GM18498 (cell line): Measurements from ENCODE around the gene STAT3.
A peak's percentile ranks its signal among the peaks of the same experiment; 100 is the strongest.
"Not testable (repeated sequence)": the region's sequence is repeated elsewhere in the genome, so short reads cannot be mapped to it uniquely, and the experiment has no call there.

Experiments used
- ATAC-seq: cut with Tn5 transposase; IDR thresholded peaks from one replicate; pipeline ENCODE4 v1.9.1; 2021; ENCODE audit warnings: mild to moderate bottlenecking, moderate library complexity; ENCODE audit not compliant: unreplicated experiment

STAT3 gene

DNA sequence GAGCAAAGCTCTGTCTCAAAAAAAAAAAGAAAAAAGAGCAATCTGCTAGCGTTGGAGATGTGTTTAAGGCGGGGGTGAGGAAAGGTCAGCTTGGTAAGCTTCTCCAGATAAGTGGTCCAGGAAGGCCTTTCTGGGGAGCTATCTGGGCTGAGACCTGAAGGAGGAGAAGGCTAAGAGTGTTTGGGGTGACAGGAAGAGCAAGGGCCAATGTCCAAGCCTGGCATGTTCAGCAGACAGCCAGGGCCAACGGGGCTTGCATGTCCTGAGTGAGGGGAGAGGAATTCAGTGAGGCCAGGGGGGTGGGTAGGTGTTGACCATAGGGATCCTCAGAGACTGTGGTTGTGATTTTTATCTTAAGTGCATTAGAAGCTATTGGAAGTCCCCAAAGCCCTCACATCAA is 84.5 kb downstream of the STAT3 start:
- ATAC-seq = no peak

DNA sequence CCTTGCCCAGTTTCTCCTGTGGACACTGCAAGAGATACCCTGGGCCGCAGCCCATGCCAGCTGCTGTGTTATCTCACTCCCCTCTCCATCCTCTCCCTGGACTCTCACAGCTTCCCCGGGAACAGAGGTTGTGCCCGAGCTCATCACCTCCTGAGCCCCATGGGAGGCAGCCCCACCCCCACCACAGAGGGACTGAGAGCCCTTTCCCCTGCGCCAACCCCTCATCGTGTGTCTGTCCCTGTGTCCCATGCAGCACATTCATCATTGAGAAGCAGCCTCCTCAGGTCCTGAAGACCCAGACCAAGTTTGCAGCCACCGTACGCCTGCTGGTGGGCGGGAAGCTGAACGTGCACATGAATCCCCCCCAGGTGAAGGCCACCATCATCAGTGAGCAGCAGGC is 87.2 kb downstream of the STAT3 start:
- no peak for ATAC-seq

DNA sequence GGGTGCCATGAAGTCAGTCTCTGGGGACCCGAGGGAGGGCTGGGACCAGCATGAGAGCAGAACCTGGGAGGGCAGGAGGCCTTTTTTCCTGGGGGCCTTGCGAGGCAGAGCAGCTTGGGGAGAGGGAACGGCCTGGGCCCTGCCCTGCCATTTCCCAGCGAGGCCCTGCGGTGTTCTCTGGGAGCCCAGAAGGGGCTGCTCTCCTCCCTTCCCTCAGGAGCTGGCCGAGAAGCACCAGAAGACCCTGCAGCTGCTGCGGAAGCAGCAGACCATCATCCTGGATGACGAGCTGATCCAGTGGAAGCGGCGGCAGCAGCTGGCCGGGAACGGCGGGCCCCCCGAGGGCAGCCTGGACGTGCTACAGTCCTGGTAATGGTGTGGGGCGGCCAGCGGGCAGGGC is 88.3 kb downstream of the STAT3 start:
- ATAC-seq = not testable (repeated sequence)

DNA sequence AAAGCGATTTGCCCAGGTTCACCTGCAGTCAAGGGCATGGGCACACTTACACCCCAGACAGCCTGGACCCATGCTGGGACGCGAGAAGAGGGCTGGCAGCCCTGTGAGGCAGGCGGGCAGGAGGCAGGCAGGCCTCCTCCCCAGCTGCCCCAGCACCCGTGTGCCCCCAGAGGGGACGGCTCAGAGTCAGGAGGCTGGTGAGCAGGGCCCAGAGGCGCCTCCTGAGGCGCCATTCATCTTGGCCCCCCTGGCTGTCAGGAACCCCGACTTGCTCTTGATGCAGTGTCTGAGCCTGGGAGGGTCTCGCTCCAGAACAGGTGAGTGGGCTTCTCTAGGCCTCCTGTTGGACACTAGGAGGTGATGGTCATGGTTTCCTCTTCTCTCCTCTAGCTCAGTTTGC is 88.9 kb downstream of the STAT3 start:
- not testable (repeated sequence) for ATAC-seq

GRCh38 chr17:42297775-42298174 is 90.5 kb downstream of the STAT3 start:
- not testable (repeated sequence) for ATAC-seq

DNA sequence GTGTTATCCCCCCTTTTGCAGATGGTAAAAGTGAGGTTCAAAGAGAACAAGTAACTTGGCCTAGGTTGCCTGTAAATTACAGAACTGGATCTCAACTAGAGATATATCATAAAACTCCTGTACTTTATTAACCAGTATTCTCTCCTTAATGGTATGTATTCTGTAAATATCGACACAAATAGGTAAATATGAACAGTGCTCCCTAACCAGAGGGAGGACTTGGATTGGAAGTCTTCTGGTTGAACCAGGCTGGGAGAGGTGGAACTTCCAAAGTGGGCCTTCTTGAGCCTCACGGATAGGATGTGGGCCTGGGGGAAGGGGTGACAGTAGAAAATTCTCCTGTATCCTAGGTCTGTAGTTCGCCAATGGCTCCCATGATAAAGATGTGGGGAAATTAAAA is 92.2 kb downstream of the STAT3 start:
- ATAC-seq = no peak

DNA sequence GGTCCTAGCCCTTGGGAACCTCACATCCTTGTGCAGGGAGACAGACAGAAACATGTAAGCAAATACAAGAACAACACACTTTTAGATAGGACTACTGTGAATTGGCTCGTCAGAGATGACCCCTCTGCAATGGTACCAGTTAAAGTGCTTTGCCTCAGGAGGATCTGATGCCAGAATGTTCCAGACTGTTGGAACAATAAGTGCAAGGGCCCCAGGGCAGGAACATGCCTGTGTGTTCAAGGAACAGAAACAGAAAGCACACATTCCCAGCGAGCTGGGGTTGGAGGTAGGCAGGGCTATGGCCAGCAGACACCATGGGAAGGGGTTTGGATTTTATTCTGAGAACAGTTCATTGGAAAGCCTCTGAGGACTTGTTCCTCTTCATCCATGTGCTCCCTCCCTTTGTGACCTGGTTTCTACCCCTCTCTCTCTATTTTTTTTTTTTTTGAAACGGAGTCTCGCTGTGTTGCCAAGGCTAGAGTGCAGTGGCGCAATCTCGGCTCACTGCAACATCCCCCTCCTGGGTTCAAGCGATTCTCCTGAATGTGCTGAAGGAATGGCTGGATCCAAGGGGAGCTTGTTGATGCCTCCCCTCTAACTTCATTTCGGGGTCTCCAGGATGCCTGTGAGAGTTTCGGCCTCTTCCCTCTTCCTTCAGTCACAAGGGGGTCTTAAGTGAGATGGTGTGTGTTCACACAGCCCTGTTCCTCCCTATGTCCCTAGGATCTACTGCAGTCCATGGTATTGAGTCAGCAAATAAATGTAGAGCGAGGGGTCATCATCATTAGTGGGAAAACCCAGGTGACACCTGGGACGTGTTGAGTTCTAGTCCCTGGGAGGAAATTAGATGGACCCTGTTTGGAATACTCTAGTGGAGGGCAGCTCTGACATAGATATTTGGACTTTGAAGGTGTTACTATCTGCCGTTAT is 93.5 kb downstream of the STAT3 start:
- no peak for ATAC-seq

DNA sequence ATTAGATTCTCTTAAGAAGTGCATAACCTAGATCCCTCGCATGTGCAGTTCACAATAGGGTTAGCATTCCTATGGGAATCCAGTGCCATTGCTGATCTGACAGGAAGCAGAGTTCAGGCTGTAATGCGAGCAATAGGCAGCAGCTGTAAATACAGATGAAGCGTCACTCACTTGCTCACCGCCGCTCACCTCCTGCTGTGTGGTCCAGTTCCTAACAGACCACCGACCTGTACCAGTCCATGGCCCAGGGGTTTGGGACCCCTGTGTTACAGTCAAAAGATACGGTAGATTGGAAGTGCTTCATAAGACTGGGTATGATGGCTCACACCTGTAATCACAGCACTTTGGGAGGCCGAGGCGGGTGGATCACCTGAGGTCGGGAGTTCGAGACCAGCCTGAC is 97.1 kb downstream of the STAT3 start:
- ATAC-seq = no peak

- ATAC-seq = no peak
Observed at GRCh38 chr17:42290577-42290976, 97.7 kb downstream of the STAT3 start.

GRCh38 chr17:42289611-42290181 is 98.5 kb downstream of the STAT3 start:
- no peak for ATAC-seq

DNA sequence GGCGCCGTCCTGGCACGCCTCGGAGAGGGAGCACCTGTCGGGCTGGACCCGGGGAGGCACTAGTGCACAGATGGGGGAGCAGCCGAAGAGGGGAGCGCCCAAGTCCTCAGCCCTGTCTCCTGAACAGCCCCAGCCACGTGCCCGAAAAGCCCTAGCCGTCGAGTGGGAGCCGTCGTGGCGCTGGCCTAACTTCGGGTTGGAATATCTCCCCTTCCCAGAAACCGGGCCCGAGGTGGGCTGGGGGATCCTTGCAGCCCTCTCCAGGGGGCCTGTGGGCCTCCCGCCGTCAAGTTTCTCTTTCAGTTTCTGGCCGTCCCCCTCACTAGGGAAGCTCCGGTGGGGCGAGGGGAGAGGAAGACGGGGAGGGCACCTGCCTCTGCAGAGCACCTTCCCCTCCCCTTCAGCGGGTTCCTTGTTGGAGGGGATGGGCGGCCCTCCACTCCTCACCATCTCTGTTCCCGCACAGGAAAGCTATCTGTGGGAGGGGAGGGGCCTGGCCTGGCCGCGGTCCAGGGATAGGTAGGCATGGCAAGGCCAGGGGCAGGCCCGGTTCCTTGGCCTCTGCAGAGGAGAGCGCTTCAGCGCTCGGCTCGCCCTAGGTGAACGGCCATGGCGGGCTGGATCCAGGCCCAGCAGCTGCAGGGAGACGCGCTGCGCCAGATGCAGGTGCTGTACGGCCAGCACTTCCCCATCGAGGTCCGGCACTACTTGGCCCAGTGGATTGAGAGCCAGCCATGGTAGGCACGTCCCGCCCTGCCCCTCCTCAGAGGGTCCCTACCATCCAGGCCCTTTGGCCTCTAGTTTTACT is 99.2 kb downstream of the STAT3 start:
- peak; percentile 23 for ATAC-seq

DNA sequence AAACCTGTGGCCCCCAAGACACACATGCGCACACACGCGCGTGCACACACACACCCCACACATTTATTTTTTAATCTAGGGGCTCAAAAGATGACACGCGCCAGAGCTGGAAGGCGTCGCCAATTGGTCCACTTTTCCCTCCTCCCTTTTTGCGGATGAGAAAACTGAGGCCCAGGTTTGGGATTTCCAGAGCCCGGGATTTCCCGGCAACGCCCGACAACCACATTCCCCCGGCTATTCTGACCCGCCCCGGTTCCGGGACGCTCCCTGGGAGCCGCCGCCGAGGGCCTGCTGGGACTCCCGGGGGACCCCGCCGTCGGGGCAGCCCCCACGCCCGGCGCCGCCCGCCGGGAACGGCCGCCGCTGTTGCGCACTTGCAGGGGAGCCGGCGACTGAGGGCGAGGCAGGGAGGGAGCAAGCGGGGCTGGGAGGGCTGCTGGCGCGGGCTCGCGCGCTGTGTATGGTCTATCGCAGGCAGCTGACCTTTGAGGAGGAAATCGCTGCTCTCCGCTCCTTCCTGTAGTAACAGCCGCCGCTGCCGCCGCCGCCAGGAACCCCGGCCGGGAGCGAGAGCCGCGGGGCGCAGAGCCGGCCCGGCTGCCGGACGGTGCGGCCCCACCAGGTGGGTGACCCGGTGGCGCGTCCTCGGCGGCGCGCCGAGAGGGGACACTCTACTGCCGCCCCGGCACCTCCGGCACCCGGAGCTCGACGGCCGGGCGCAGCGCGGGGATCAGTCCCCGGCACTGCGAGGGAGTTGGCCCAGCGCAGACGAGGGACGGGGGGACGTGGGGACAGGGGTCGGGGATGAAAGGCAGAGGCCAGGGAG is 100.1 kb downstream of the STAT3 start, which contains the start of gene STAT5A:
Gene STAT5A, plus strand, starts transcription at position 522 of the 826 bp plus-strand sequence. CDS start 914 bp downstream, outside the sequence.
- ATAC-seq = peak; percentile 61

DNA sequence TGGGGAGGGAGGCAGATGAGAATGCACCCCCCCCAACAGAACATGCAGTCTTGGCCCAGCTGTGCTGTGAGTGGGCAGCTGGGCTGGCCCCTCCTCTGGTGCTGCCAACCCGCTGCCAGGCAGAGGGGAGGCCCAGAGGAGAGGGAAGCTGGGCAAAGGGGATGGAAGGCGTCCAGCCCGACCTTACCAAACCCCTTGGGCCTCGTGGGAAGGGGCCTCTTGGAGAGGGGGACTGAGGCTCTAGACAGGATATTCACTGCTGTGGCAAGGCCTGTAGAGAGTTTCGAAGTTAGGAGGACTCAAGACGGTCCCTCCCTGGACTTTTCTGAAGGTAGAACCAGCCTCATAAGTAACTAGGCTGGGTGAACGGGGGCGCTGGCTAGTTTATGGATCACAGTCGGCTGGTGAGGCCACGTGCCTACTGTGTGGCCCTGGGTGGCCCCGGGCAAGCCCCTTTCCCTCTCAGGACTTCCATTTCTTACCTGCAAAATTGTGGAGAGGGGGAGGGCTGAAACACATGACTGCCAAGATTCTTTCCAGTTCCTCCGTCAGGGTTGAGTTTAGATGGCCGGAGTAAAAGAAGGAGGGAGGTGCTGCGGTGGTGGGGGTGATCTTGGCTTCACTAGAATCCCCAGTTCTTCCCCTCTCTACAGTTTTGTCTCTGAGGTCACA is 100.8 kb downstream of the STAT3 start:
- ATAC-seq = peak; percentile 34

GRCh38 chr17:42286411-42287221 is 101.6 kb downstream of the STAT3 start:
- ATAC-seq = no peak

GRCh38 chr17:42285346-42286050 is 102.7 kb downstream of the STAT3 start:
- no peak for ATAC-seq

DNA sequence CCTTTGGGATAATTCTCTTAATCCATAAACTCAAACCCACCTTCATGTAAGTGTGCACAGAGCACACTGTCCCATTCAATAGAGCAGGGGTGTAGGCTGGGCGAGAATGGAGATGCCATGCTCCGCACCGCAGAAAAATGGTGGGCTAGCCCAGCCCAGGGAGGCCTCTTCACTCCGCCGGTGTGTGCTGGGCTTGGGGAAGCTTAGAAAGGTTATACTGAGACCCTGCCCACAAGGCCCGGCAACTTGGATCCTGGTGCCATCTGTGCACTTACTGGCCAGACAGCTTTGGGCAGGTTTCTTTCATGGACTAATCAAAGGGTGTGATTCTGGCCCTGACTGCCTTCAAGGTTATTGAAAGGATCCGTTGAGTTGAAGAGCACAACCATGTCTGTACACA is 103.7 kb downstream of the STAT3 start:
- no peak for ATAC-seq

DNA sequence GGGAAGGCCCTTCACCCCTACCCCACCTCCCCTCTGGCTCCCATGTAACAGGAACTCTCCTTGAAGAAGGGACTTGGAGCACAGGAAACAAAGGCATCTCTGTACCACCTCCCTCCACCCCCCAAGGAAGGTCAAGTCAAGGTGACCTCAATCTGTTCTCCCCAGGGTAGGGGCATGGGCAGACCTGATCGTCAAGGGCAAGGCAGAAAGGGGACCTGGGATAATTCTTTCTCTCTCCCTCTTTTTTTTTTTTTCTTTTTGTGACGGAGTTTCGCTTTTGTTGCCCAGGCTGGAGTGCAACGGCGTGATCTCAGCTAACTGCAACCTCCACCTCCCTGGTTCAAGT is 104.2 kb downstream of the STAT3 start:
- ATAC-seq = no peak

DNA sequence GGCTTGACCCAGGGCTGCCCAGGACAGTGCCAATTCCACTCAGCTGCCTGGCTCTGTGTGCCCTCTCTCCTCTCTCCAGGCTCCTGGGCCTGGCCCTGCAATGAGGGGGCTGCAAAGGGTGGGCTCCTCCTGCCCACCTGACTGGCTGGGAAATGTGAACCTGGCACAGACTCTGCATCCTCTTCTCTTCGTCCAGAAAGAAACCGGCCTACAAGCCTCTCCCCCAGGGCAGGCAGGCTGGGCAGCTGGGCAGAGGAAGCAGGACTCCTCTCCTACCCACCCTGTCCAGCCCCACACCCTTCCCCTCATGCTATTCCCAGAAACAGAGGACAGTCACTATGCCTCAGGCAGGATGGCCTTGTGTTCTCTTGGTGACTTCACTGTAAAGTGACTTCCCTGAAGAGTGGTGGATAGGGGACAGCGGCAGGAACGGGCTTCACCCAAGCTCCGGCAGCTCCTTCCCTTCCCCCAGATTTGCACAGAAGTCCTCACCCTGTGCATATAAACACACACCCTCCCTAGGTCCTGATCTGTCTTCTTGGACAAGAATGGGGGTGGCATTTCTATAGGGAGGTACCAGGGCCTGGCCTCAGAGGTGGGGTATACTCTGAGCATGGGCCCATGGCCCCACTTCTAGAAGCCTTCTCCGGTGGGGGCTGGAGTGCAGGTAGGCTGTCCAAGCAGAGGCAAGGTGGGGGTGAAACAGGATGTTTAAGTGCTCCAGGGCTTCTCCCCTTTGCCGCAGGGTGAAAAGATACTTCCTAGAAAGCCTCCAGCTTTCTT is 104.8 kb downstream of the STAT3 start:
- ATAC-seq = no peak
